ENCODE measurements around the gene STK38L. TPM values are rescaled to one million over a fixed set of nuclear protein-coding genes. Genes with fewer than 3 reads are reported as not detected.

STK38L gene
- polyA plus RNA-seq, 1 donor from 2014 or later, result 12.7 TPM

- H3K27ac Mint-ChIP-seq, result peak overlapping the region in 2 of 3 donors; percentile 2 to 92
- H3K9me3 Mint-ChIP-seq, result no peaks in the 10 kb centered on the region
- peak overlapping the region; percentile 92 to 97 (median 94) for H3K4me3 Mint-ChIP-seq
- peaks cover 15 to 23% (median 17%) of the 10 kb centered on the region in 3 donors for H3K4me1 Mint-ChIP-seq
- peaks cover 14% of the 10 kb centered on the region for H3K27me3 Mint-ChIP-seq
- H3K36me3 Mint-ChIP-seq, result no peaks in the 10 kb centered on the region
These were observed 89.4 kb downstream of the STK38L start for GRCh38 chr12:27333403-27334009.

DNA sequence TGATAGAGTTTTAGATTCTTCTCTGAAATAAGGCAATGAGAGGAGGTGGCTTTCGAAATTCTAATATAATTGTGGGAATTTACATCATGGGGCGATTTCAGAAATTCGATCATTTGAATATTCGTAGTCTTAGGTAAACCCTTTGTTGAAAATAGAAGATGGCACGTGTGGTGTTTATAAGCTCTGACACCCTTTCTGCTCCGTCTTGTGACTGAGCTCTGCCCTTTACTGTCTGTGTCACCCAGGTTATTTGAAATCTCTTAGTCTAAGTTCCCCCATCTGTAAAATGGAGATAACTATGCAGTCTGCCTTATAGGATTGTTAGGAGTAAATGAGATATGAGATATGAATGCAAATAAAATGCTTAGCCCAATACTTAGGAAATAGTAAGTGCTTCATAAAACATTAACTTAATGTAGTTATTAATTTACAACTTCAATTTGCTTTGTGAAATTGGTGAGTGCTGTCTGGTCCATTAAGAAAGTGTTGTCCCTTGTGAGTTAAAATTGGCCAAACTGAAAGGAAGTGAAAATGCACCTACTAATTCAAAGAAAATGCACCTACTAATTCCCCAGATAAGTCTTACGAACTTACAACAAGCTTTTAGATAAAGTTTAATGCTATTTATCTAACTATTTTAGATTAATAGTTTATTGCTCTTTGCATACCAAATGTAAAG lies 90.1 kb downstream of the STK38L start:
- Mint-ChIP-seq H3K27me3 (peaks cover 14% of the 10 kb centered on the region), H3K27ac (peak overlapping the region in 2 of 3 donors; percentile 2 to 92), H3K4me1 (peaks cover 15 to 23% (median 17%) of the 10 kb centered on the region in 3 donors), H3K4me3 (peak overlapping the region; percentile 92 to 97 (median 94)), H3K9me3 (no peaks in the 10 kb centered on the region), H3K36me3 (no peaks in the 10 kb centered on the region)

DNA sequence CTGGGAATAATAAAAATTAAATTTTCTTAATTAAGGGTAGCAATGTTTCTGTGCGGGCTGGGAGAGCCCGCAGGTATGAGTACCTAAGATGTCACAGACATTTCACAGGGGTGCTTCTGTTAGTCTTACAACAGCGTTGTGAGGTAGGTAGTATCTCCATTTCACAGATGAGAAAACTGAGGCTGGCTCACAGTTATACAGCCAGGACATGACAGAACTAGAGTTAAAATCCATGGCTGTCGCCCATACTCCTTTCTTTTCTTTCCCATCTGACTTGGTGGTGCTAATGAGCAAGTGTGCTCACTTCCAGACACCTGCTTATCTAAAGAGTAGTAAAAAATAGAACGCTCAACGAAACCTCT lies 90.6 kb downstream of the STK38L start:
- H3K4me3 Mint-ChIP-seq, result peak overlapping the region in 1 of 4 donors; percentile 95
- no peaks in the 10 kb centered on the region for H3K36me3 Mint-ChIP-seq
- H3K27ac Mint-ChIP-seq, result no peak overlapping the region
- H3K27me3 Mint-ChIP-seq, result peaks cover 14% of the 10 kb centered on the region
- no peaks in the 10 kb centered on the region for H3K9me3 Mint-ChIP-seq
- H3K4me1 Mint-ChIP-seq, result peaks cover 15 to 23% (median 17%) of the 10 kb centered on the region in 3 donors

DNA sequence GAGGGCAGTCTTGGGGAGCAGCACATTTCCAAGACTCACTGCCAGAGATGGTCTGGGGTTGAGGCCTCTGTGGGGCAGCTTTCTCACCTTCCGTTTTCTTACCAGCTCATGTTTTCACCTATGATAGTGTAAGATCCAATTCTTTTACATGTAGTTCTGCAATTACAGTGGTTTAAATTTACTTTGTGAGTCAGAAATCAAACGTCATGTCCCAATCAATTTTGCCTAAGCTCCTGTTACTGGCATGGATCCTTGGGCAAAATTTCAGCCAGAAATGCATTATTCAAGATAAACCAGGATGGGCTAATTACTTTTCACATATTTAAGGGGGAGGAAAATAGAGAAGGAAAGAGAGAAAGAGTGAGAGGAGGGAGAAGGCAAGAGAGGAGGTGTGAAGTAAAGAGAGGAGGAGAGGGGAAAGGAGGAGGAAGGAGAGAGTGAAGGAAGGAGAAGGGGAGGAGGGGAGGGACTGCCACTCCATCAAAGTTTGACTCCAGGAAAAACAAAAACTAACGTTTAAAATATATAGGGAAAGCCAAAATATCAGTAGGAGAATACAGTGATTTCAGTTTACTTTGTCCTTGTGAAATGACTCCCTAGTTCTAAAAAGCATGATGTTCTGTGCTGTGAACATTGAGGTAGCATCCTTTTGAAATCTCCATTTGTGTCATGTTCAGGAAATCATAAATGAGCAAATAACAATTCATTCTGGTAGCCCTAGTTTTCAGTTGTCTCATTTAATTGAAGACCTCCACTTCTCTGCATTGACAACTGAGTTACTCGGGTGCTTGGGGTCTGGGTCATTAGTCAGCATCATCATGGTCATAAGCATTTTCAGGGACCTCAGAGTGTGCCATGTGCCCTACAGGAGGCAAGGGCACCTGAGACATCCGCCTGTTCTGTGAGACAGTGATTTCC lies 91.5 kb downstream of the STK38L start:
- H3K9me3 Mint-ChIP-seq, result no peaks in the 10 kb centered on the region
- H3K4me3 Mint-ChIP-seq, result peak overlapping the region in 1 of 4 donors; percentile 95
- H3K27ac Mint-ChIP-seq, result no peak overlapping the region
- peaks cover 12% of the 10 kb centered on the region for H3K27me3 Mint-ChIP-seq
- H3K4me1 Mint-ChIP-seq, result peaks cover 15 to 23% (median 17%) of the 10 kb centered on the region in 3 donors
- no peaks in the 10 kb centered on the region for H3K36me3 Mint-ChIP-seq

DNA sequence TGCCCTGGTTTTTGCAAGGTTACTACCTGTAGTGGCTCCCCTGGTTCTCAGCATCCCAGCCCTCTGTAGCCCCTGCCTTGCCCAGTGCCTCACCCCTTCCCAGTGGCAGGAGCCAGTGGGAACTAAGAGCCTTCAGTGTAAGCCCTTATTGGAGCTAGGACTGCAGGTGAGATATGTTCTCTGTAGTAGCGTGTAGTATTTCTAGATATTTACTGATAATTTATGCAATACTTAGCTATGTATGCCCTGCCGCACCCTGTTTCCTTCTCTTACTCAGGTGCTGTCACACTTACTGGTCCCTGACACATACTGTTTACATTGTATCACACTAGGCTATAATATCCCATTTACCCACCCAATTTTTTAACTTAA lies 92.2 kb downstream of the STK38L start:
- H3K9me3 Mint-ChIP-seq, result no peaks in the 10 kb centered on the region
- H3K27me3 Mint-ChIP-seq, result peaks cover 9% of the 10 kb centered on the region
- H3K36me3 Mint-ChIP-seq, result no peaks in the 10 kb centered on the region

GRCh38 chr12:27337376-27337775 lies 93.3 kb downstream of the STK38L start:
- Mint-ChIP-seq H3K36me3 (no peaks in the 10 kb centered on the region), H3K27me3 (peaks cover 5% of the 10 kb centered on the region), H3K4me3 (no peak overlapping the region), H3K9me3 (no peaks in the 10 kb centered on the region), H3K27ac (no peak overlapping the region), H3K4me1 (peaks cover 12 to 13% (median 12%) of the 10 kb centered on the region in 3 donors)

More for the DNA sequence above, 92.2 kb downstream of the STK38L start:
- Mint-ChIP-seq H3K4me1 (peaks cover 15 to 23% (median 17%) of the 10 kb centered on the region in 3 donors), H3K27ac (no peak overlapping the region), H3K4me3 (peak overlapping the region in 1 of 4 donors; percentile 23)

DNA sequence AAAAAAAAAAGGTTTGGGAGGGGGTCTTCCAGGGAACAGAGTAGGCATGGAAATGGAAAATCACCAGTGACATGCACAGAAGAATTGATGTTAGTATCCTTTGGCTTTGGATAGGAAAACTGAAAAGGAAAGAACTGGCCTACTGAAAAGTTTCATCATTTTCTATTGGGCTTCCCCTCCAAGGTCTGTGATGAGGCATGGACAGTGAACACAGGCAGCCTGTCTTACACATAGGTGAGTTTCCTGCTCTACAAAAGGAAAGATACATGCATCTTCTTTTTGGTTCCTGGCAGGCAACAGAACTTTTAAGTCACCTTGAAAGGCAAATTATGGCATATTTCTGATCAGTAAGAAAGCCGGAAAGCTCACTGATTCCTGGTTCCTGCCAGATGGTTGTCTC lies 94.4 kb downstream of the STK38L start:
- peaks cover 3% of the 10 kb centered on the region for H3K27me3 Mint-ChIP-seq
- peaks cover 8 to 11% (median 9%) of the 10 kb centered on the region in 3 donors for H3K4me1 Mint-ChIP-seq
- no peak overlapping the region for H3K27ac Mint-ChIP-seq
- H3K36me3 Mint-ChIP-seq, result no peaks in the 10 kb centered on the region
- no peaks in the 10 kb centered on the region for H3K9me3 Mint-ChIP-seq
- H3K4me3 Mint-ChIP-seq, result no peak overlapping the region

- no peaks in the 10 kb centered on the region for H3K4me1 Mint-ChIP-seq
- H3K27me3 Mint-ChIP-seq, result no peaks in the 10 kb centered on the region
- H3K27ac Mint-ChIP-seq, result no peak overlapping the region
- H3K4me3 Mint-ChIP-seq, result no peak overlapping the region
- H3K9me3 Mint-ChIP-seq, result no peaks in the 10 kb centered on the region
- no peaks in the 10 kb centered on the region for H3K36me3 Mint-ChIP-seq
These were observed 96.9 kb downstream of the STK38L start for GRCh38 chr12:27340971-27341370.

DNA sequence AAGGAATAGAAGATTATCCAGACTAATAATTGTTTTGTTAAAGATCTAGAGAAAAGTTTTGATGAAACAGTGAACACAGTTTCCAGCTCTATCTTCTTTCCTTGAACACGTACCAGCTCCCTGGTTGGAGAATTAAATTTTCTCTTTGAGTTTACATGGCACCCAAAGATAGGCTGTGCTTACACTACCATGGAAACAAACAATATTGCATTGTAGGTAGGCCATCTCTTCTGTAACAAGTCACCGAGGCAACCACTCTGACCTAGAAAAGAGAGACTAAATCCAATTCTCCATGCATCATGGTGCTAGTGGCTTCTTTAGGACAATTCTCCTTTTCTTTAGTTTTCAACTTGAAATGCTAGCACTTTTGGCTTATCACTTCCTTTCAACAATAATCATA lies 98.5 kb downstream of the STK38L start:
- H3K36me3 Mint-ChIP-seq, result no peaks in the 10 kb centered on the region
- H3K27me3 Mint-ChIP-seq, result no peaks in the 10 kb centered on the region
- H3K27ac Mint-ChIP-seq, result no peak overlapping the region
- H3K4me3 Mint-ChIP-seq, result no peak overlapping the region
- no peaks in the 10 kb centered on the region for H3K9me3 Mint-ChIP-seq
- H3K4me1 Mint-ChIP-seq, result no peaks in the 10 kb centered on the region

- Mint-ChIP-seq H3K9me3 (no peaks in the 10 kb centered on the region), H3K36me3 (no peaks in the 10 kb centered on the region), H3K4me3 (no peak overlapping the region), H3K27me3 (no peaks in the 10 kb centered on the region), H3K27ac (no peak overlapping the region), H3K4me1 (no peaks in the 10 kb centered on the region)
These were observed 99.3 kb downstream of the STK38L start for GRCh38 chr12:27343255-27344000.

GRCh38 chr12:27344246-27344645 lies 100.2 kb downstream of the STK38L start:
- Mint-ChIP-seq H3K4me3 (no peak overlapping the region), H3K4me1 (no peaks in the 10 kb centered on the region), H3K27ac (no peak overlapping the region), H3K36me3 (no peaks in the 10 kb centered on the region), H3K27me3 (no peaks in the 10 kb centered on the region), H3K9me3 (no peaks in the 10 kb centered on the region)

- H3K27ac Mint-ChIP-seq, result no peak overlapping the region
These were observed 100.7 kb downstream of the STK38L start for GRCh38 chr12:27344760-27345159.

DNA sequence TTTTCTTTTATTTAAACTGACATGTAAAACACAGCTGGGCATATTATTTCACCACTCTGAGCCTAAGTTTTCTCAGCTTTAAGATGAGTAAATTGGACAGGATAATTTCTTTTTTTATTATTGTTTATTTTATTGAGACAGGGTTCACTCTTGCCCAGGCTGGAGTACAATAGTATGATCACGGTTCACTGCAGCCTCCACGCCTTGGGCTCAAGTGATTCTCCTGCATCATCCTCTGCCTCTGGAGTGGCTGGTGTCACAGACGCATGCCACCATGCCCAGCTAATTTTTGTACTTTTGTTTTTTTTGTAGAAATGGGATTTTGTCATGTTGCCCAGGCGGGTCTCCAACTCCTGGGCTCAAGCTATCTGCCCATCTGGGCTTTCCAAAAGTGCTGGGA lies 101.3 kb downstream of the STK38L start:
- H3K4me3 Mint-ChIP-seq, result no peak overlapping the region
- no peaks in the 10 kb centered on the region for H3K27me3 Mint-ChIP-seq
- H3K9me3 Mint-ChIP-seq, result no peaks in the 10 kb centered on the region
- no peaks in the 10 kb centered on the region for H3K36me3 Mint-ChIP-seq
- no peaks in the 10 kb centered on the region for H3K4me1 Mint-ChIP-seq
- H3K27ac Mint-ChIP-seq, result no peak overlapping the region

More at GRCh38 chr12:27344760-27345159, 100.7 kb downstream of the STK38L start:
- H3K9me3 Mint-ChIP-seq, result no peaks in the 10 kb centered on the region
- no peaks in the 10 kb centered on the region for H3K27me3 Mint-ChIP-seq
- H3K36me3 Mint-ChIP-seq, result no peaks in the 10 kb centered on the region
- no peaks in the 10 kb centered on the region for H3K4me1 Mint-ChIP-seq
- no peak overlapping the region for H3K4me3 Mint-ChIP-seq

DNA sequence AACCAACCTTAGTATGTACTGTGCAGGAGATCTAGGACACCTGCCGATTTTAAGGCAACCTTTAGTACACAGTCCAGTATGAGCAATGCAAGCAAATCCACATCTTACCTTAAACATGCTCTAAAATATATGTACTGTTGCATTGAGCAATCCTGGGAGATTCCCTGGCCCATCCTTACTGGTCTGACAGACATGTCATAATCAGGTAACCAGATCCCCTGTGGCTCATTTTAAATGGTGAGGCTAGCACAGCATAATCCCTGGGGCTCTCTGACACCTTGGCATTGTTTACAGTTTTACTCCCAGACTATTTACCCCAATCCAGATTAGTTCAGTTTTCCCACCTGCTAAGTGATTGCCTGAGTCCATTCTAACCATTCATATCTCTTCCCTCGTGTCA lies 103.7 kb downstream of the STK38L start:
- Mint-ChIP-seq H3K27ac (no peak overlapping the region), H3K36me3 (peaks cover 2% of the 10 kb centered on the region), H3K4me1 (no peaks in the 10 kb centered on the region), H3K4me3 (no peak overlapping the region), H3K27me3 (no peaks in the 10 kb centered on the region), H3K9me3 (no peaks in the 10 kb centered on the region)

- H3K36me3 Mint-ChIP-seq, result peaks cover 2% of the 10 kb centered on the region
These were observed 107.4 kb downstream of the STK38L start for GRCh38 chr12:27351476-27351875.

More at GRCh38 chr12:27351476-27351875, 107.4 kb downstream of the STK38L start:
- H3K27me3 Mint-ChIP-seq, result no peaks in the 10 kb centered on the region
- no peaks in the 10 kb centered on the region for H3K9me3 Mint-ChIP-seq
- no peak overlapping the region for H3K27ac Mint-ChIP-seq
- H3K4me3 Mint-ChIP-seq, result no peak overlapping the region
- peaks cover 0 to 2% (median 0%) of the 10 kb centered on the region in 3 donors for H3K4me1 Mint-ChIP-seq
